ENCODE measurements around the gene PLXND1.

DNA sequence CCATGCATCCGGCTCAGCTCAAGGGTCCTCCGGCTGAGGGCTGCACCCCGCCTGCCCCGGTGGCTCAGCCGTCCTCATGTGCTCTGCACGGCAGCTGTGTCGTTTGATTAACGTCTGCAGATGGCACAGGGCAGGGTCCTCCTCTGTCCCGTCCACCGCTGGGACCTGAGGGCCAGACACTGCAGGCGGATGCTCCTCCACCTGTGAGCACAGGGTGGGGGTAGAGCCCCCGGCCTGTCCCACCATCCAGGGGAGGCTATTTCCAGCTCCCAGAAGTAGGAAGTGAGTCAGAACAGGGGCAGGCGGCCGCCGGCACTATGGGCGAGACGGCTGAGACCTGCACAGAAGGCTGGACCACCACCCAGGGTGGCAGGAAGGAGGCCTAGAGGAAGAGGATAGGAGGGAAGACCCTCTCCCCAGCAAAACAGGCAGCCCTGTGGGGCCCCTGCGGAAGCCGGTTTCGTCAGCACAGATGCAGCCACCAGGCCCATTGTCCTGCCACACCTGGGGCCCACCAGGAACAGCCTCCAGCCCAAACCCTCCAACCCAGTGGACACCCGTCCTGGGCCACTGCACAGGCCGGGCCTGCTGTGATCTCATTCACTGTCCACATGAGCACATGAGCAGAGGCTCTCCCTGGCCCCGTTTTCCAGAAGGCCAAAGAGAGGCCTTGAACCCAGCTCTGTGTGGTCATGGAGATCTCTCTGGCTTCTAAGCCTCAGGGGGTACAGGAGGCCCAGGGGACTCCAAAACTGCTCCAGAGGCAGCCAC is 12.6 kb upstream of the PLXND1 start:
- TF ChIP-seq, protein P1, sequence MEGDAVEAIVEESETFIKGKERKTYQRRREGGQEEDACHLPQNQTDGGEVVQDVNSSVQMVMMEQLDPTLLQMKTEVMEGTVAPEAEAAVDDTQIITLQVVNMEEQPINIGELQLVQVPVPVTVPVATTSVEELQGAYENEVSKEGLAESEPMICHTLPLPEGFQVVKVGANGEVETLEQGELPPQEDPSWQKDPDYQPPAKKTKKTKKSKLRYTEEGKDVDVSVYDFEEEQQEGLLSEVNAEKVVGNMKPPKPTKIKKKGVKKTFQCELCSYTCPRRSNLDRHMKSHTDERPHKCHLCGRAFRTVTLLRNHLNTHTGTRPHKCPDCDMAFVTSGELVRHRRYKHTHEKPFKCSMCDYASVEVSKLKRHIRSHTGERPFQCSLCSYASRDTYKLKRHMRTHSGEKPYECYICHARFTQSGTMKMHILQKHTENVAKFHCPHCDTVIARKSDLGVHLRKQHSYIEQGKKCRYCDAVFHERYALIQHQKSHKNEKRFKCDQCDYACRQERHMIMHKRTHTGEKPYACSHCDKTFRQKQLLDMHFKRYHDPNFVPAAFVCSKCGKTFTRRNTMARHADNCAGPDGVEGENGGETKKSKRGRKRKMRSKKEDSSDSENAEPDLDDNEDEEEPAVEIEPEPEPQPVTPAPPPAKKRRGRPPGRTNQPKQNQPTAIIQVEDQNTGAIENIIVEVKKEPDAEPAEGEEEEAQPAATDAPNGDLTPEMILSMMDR (IDR thresholded peaks at IDR 0.05): no peak
- no peak for TF ChIP-seq POLR2A (IDR thresholded peaks at IDR 0.05)
